Thymus (tissue), 11 donors: ENCODE results near the gene HS6ST1. TPM values are rescaled to one million over a fixed set of nuclear protein-coding genes. Genes with fewer than 3 reads are reported as not detected.

ENCODE experiments used
- DNase-seq, 9 donors: peaks; one replicate each; pipeline ENCODE4 v3.0.0-alpha.2; 2013; ENCODE audit warnings: low spot score in 9 of 9, low read depth in 6 of 9, missing footprints in 1 of 9
- H3K27ac ChIP-seq, 2 donors: one replicate each; pipeline ENCODE4 v1.5.1; 2013; ENCODE audit warnings: control low read depth in 1 of 2, low read depth in 1 of 2, low read length in 1 of 2, mild to moderate bottlenecking in 1 of 2, moderate library complexity in 1 of 2
- H3K27me3 ChIP-seq, 2 donors: one replicate each; pipeline ENCODE4 v1.5.1; 2013; ENCODE audit warnings: low read length in 1 of 2; ENCODE audit not compliant: control insufficient read depth in 2 of 2, insufficient read depth in 1 of 2
- H3K36me3 ChIP-seq, 2 donors: one replicate each; pipeline ENCODE4 v1.5.1; 2013; ENCODE audit warnings: low read length in 1 of 2, mild to moderate bottlenecking in 1 of 2, moderate library complexity in 1 of 2; ENCODE audit not compliant: control insufficient read depth in 2 of 2, insufficient read depth in 2 of 2
- H3K4me1 ChIP-seq, 2 donors: one replicate each; pipeline ENCODE4 v1.5.1; 2013; ENCODE audit warnings: low read length in 2 of 2; ENCODE audit not compliant: control insufficient read depth in 2 of 2, insufficient read depth in 2 of 2
- H3K4me3 ChIP-seq, 2 donors: one replicate each; pipeline ENCODE4 v1.5.1; 2013; ENCODE audit warnings: low read length in 2 of 2, control low read depth in 1 of 2, mild to moderate bottlenecking in 1 of 2
- H3K9me3 ChIP-seq, 2 donors: one replicate each; pipeline ENCODE4 v1.5.1; 2013; ENCODE audit warnings: low read length in 1 of 2, mild to moderate bottlenecking in 1 of 2; ENCODE audit not compliant: control insufficient read depth in 2 of 2, insufficient read depth in 1 of 2
- WGBS: extraction: QIAGEN DNeasy Blood & Tissue Kit; methylation state at CpG from one replicate; pipeline ENCODE4 v1.1.7; 2013; 5-methylcytosine and 5-hydroxymethylcytosine counted together
- polyA plus RNA-seq: library from polyadenylated mRNA; stranded (reverse); fragments of 200-250 nt; gene quantifications from one replicate; pipeline ENCODE4 v1.2.3, GENCODE V29; 2013
- total RNA-seq: library from RNA; stranded (reverse); fragments of 120-200 nt; gene quantifications from one replicate; pipeline ENCODE4 v1.2.4, GENCODE V29; 2013
- donor health status: healthy.

The HS6ST1 gene
- total and polyA plus RNA-seq, 2 donors = 20.0 to 35.2 TPM

GRCh38 chr2:128234613-128235012, 84.1 kb downstream of the HS6ST1 start:
- Histone ChIP-seq H3K27ac (no peak overlapping the region), H3K36me3 (no peaks in the 10 kb centered on the region), H3K9me3 (no peaks in the 10 kb centered on the region), H3K4me3 (no peak overlapping the region), H3K4me1 (peaks cover 4 to 8% of the 10 kb centered on the region in 2 donors), H3K27me3 (peaks cover 6 to 27% of the 10 kb centered on the region in 2 donors)
- no peak for DNase-seq
- 97% methylated on average over 5 of the region's 5 CpGs for WGBS

- peak in 1 of 9 donors; percentile 7 for DNase-seq
- Histone ChIP-seq H3K36me3 (no peaks in the 10 kb centered on the region), H3K9me3 (no peaks in the 10 kb centered on the region), H3K4me1 (peaks cover 4 to 8% of the 10 kb centered on the region in 2 donors), H3K27me3 (peaks cover 6 to 27% of the 10 kb centered on the region in 2 donors), H3K4me3 (peak overlapping the region; percentile 63 to 83), H3K27ac (no peak overlapping the region)
- WGBS = 64% methylated on average over 11 of the region's 11 CpGs
Observed at GRCh38 chr2:128233790-128234395, 84.8 kb downstream of the HS6ST1 start.

- peak overlapping the region; percentile 63 to 83 for H3K4me3 ChIP-seq
- peaks cover 4 to 8% of the 10 kb centered on the region in 2 donors for H3K4me1 ChIP-seq
- H3K27ac ChIP-seq = no peak overlapping the region
- H3K27me3 ChIP-seq = peaks cover 6 to 27% of the 10 kb centered on the region in 2 donors
- under 1% methylated on average over 84 of the region's 84 CpGs for WGBS
- no peaks in the 10 kb centered on the region for H3K9me3 ChIP-seq
- DNase-seq = peak; percentile 39 to 84 (median 65)
- no peaks in the 10 kb centered on the region for H3K36me3 ChIP-seq
Observed at GRCh38 chr2:128232965-128233789, 85.5 kb downstream of the HS6ST1 start.

GRCh38 chr2:128228894-128229293, 89.8 kb downstream of the HS6ST1 start:
- H3K9me3 ChIP-seq = no peaks in the 10 kb centered on the region

GRCh38 chr2:128227862-128228261, 90.8 kb downstream of the HS6ST1 start:
- WGBS = 96% methylated on average over 1 of the region's 1 CpG
- no peak for DNase-seq

More at GRCh38 chr2:128228894-128229293, 89.8 kb downstream of the HS6ST1 start:
- Histone ChIP-seq H3K27me3 (peaks cover 6 to 26% of the 10 kb centered on the region in 2 donors), H3K27ac (no peak overlapping the region), H3K4me3 (no peak overlapping the region), H3K36me3 (no peaks in the 10 kb centered on the region), H3K4me1 (peaks cover 4 to 7% of the 10 kb centered on the region in 2 donors)
- no peak for DNase-seq

GRCh38 chr2:128219891-128220290, 98.8 kb downstream of the HS6ST1 start:
- H3K27me3 ChIP-seq = no peaks in the 10 kb centered on the region
- no peak for DNase-seq
- WGBS = 94% methylated on average over 8 of the region's 8 CpGs

More at GRCh38 chr2:128227862-128228261, 90.8 kb downstream of the HS6ST1 start:
- no peaks in the 10 kb centered on the region for H3K36me3 ChIP-seq
- H3K4me1 ChIP-seq = peaks cover 2 to 3% of the 10 kb centered on the region in 2 donors
- H3K4me3 ChIP-seq = no peak overlapping the region
- peaks cover 5 to 16% of the 10 kb centered on the region in 2 donors for H3K27me3 ChIP-seq
- no peak overlapping the region for H3K27ac ChIP-seq
- no peaks in the 10 kb centered on the region for H3K9me3 ChIP-seq

GRCh38 chr2:128217671-128218070, 101.0 kb downstream of the HS6ST1 start:
- Histone ChIP-seq H3K27me3 (no peaks in the 10 kb centered on the region), H3K9me3 (no peaks in the 10 kb centered on the region), H3K36me3 (no peaks in the 10 kb centered on the region), H3K4me1 (no peaks in the 10 kb centered on the region), H3K27ac (no peak overlapping the region), H3K4me3 (no peak overlapping the region)
- 45% methylated on average over 4 of the region's 4 CpGs for WGBS
- DNase-seq = no peak

More at GRCh38 chr2:128219891-128220290, 98.8 kb downstream of the HS6ST1 start:
- H3K9me3 ChIP-seq = no peaks in the 10 kb centered on the region
- no peaks in the 10 kb centered on the region for H3K36me3 ChIP-seq
- no peak overlapping the region for H3K27ac ChIP-seq
- no peaks in the 10 kb centered on the region for H3K4me1 ChIP-seq
- no peak overlapping the region for H3K4me3 ChIP-seq

- H3K4me1 ChIP-seq = no peaks in the 10 kb centered on the region
- no peaks in the 10 kb centered on the region for H3K9me3 ChIP-seq
- DNase-seq = peak in 1 of 9 donors; percentile 23
- 79% methylated on average over 10 of the region's 10 CpGs for WGBS
- no peak overlapping the region for H3K4me3 ChIP-seq
- no peaks in the 10 kb centered on the region for H3K27me3 ChIP-seq
- H3K36me3 ChIP-seq = no peaks in the 10 kb centered on the region
- no peak overlapping the region for H3K27ac ChIP-seq
Observed at GRCh38 chr2:128215897-128216642, 102.6 kb downstream of the HS6ST1 start.
